Stimulated activated CD4-positive, alpha-beta T cell treated with anti-CD3 and anti-CD28 coated beads, Interleukin-15, amount 100 ng/mL, for 1 hour (primary cell): ENCODE results near the gene PTCSC3.
"Not testable (repeated sequence)": the region's sequence is repeated elsewhere in the genome, so short reads cannot be mapped to it uniquely, and the experiment has no call there.

Source experiments
- DNase-seq, 2 donors: peaks; one replicate each; pipeline ENCODE4 v3.0.0-alpha.2; 2020; ENCODE audit warnings: low read depth in 1 of 2, low spot score in 1 of 2

PTCSC3 gene

GRCh38 chr14:36174767-36175424 lies 1.6 kb downstream of the PTCSC3 start:
- DNase-seq, result no peak

GRCh38 chr14:36173161-36173560 lies 3.4 kb downstream of the PTCSC3 start:
- DNase-seq, result no peak

- no peak for DNase-seq
Observed at GRCh38 chr14:36171607-36172006, 4.9 kb downstream of the PTCSC3 start.

- DNase-seq, result no peak
Observed at GRCh38 chr14:36167431-36167830, 9.1 kb downstream of the PTCSC3 start.

GRCh38 chr14:36163451-36163850 lies 13.1 kb downstream of the PTCSC3 start:
- no peak for DNase-seq

- no peak for DNase-seq
Observed at GRCh38 chr14:36162267-36162666, 14.3 kb downstream of the PTCSC3 start.

GRCh38 chr14:36161776-36162175 lies 14.7 kb downstream of the PTCSC3 start:
- no peak for DNase-seq

- DNase-seq, result no peak
Observed at GRCh38 chr14:36151335-36151734, 25.2 kb downstream of the PTCSC3 start.

GRCh38 chr14:36134038-36134437 lies 42.5 kb downstream of the PTCSC3 start:
- DNase-seq, result no peak

GRCh38 chr14:36132826-36133225 lies 43.7 kb downstream of the PTCSC3 start:
- DNase-seq, result no peak

GRCh38 chr14:36130186-36130585 lies 46.3 kb downstream of the PTCSC3 start:
- DNase-seq, result no peak

- no peak for DNase-seq
Observed at GRCh38 chr14:36129181-36129580, 47.3 kb downstream of the PTCSC3 start.

GRCh38 chr14:36113341-36113740 lies 63.2 kb downstream of the PTCSC3 start:
- no peak for DNase-seq

GRCh38 chr14:36111822-36112583 lies 64.5 kb downstream of the PTCSC3 start:
- no peak for DNase-seq

- DNase-seq, result no peak
Observed at GRCh38 chr14:36105401-36105800, 71.1 kb downstream of the PTCSC3 start.

GRCh38 chr14:36104258-36104657 lies 72.3 kb downstream of the PTCSC3 start:
- DNase-seq, result not testable (repeated sequence)

- no peak for DNase-seq
Observed at GRCh38 chr14:36099619-36100018, 76.9 kb downstream of the PTCSC3 start.

- no peak for DNase-seq
Observed at GRCh38 chr14:36097356-36097755, 79.2 kb downstream of the PTCSC3 start.

- DNase-seq, result no peak
Observed at GRCh38 chr14:36096090-36096489, 80.4 kb downstream of the PTCSC3 start.

GRCh38 chr14:36094963-36095362 lies 81.6 kb downstream of the PTCSC3 start:
- no peak for DNase-seq

GRCh38 chr14:36091096-36091495 lies 85.4 kb downstream of the PTCSC3 start:
- no peak for DNase-seq

- no peak for DNase-seq
Observed at GRCh38 chr14:36087411-36087810, 89.1 kb downstream of the PTCSC3 start.
